ENCODE data around the gene C10orf143. TPM values are rescaled to one million over a fixed set of nuclear protein-coding genes. Genes with fewer than 3 reads are reported as not detected.

C10orf143 gene
- total RNA-seq, 2 experiments from 2014 or later: 5.5 to 5.8 TPM

GRCh38 chr10:130046591-130046990, 64.0 kb downstream of the C10orf143 start:
- H3K27ac Mint-ChIP-seq: no peak overlapping the region
- H3K27me3 Mint-ChIP-seq: peaks cover 3% of the 10 kb centered on the region
- ChIA-PET POLR2A (no interaction called here), CTCF (no interaction called here)
- no peak for DNase-seq
- no peaks in the 10 kb centered on the region for H3K9me3 Mint-ChIP-seq
- no peak overlapping the region for H3K4me3 Mint-ChIP-seq
- no peaks in the 10 kb centered on the region for H3K36me3 Mint-ChIP-seq (ENCODE audit: low read depth)
- H3K4me1 Mint-ChIP-seq: no peaks in the 10 kb centered on the region

DNA sequence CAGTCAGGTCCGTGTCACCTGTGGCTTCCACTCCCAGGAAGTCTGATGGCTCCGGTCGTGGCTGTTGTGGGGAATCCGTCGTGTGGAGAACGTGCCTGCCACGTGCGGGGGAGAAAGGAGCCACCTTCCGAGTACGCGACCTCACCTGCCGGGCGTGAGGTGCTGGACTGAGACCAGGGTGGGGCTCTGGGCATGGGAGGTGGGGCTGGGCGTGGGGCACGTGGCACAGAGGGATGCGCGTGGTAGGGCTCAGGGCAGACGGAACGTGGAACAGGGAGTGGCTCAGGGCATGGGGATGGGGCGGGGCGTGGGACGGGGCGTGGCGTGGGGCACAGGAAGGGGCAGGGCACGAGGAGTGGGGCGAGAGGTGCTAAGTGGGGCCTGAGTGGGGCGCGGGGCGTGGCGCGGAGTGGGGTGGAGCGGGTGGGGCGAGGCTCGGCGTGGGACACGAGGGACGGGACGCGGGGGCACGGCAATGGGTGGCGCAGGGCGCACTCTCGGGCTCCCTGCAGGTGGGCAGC, 64.8 kb downstream of the C10orf143 start:
- Mint-ChIP-seq H3K9me3 (no peaks in the 10 kb centered on the region), H3K27ac (no peak overlapping the region), H3K27me3 (peaks cover 3% of the 10 kb centered on the region), H3K4me3 (no peak overlapping the region), H3K36me3 (ENCODE audit: low read depth) (no peaks in the 10 kb centered on the region), H3K4me1 (no peaks in the 10 kb centered on the region)
- ChIA-PET CTCF (no interaction called here), POLR2A (no interaction called here)
- no peak for DNase-seq

- no peak for DNase-seq
- H3K4me3 Mint-ChIP-seq: no peak overlapping the region
- H3K27me3 Mint-ChIP-seq: peaks cover 3% of the 10 kb centered on the region
- H3K4me1 Mint-ChIP-seq: no peaks in the 10 kb centered on the region
- no peaks in the 10 kb centered on the region for H3K9me3 Mint-ChIP-seq
- ChIA-PET POLR2A (no interaction called here), CTCF (interaction anchor here (1.2 kb wide), 1 partner anchor 8 kb away, joined by 3 read pairs; no protein-coding TSS in a partner anchor)
- no peaks in the 10 kb centered on the region for H3K36me3 Mint-ChIP-seq (ENCODE audit: low read depth)
- no peak overlapping the region for H3K27ac Mint-ChIP-seq
Observed at GRCh38 chr10:130045091-130045652, 65.5 kb downstream of the C10orf143 start.

GRCh38 chr10:130044067-130045061, 66.3 kb downstream of the C10orf143 start:
- CTCF ChIA-PET: interaction anchor here (1.2 kb wide), 1 partner anchor 9 kb away, joined by 3 read pairs; no protein-coding TSS in a partner anchor

DNA sequence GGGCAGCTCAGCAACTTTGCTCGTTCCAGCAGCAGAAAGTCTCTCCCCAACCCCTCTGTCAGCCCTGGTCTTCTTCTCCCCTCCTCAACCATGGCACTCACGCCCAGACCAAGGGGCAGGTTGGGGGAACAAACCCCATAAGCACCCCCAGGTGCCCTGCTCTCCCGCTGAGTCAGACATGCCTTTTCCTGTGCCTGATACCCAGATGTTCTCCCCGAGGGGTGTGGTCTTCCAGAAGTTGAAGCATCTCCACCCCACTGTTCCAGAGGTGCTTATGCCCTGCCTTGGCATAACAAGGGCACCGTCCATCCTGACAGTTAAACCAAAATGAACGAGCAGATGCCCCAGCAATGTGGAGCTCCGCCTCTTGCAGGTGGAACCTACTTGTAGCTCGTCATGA, 67.1 kb downstream of the C10orf143 start:
- Mint-ChIP-seq H3K4me1 (no peaks in the 10 kb centered on the region), H3K27me3 (peaks cover 3% of the 10 kb centered on the region), H3K9me3 (no peaks in the 10 kb centered on the region), H3K36me3 (ENCODE audit: low read depth) (no peaks in the 10 kb centered on the region), H3K27ac (no peak overlapping the region), H3K4me3 (no peak overlapping the region)
- DNase-seq: no peak
- POLR2A ChIA-PET: no interaction called here
- CTCF ChIA-PET: no interaction called here

More at GRCh38 chr10:130044067-130045061, 66.3 kb downstream of the C10orf143 start:
- H3K36me3 Mint-ChIP-seq (ENCODE audit: low read depth): no peaks in the 10 kb centered on the region
- H3K4me3 Mint-ChIP-seq: no peak overlapping the region
- H3K9me3 Mint-ChIP-seq: no peaks in the 10 kb centered on the region
- no peaks in the 10 kb centered on the region for H3K4me1 Mint-ChIP-seq
- POLR2A ChIA-PET: no interaction called here
- no peak overlapping the region for H3K27ac Mint-ChIP-seq
- DNase-seq: no peak
- H3K27me3 Mint-ChIP-seq: peaks cover 3% of the 10 kb centered on the region

GRCh38 chr10:130042381-130042780, 68.2 kb downstream of the C10orf143 start:
- Mint-ChIP-seq H3K4me1 (no peaks in the 10 kb centered on the region), H3K9me3 (no peaks in the 10 kb centered on the region), H3K36me3 (ENCODE audit: low read depth) (no peaks in the 10 kb centered on the region), H3K27me3 (peaks cover 3% of the 10 kb centered on the region), H3K4me3 (no peak overlapping the region), H3K27ac (no peak overlapping the region)
- no peak for DNase-seq
- ChIA-PET POLR2A (no interaction called here), CTCF (no interaction called here)

GRCh38 chr10:130041451-130042371, 68.9 kb downstream of the C10orf143 start:
- no peak overlapping the region for H3K27ac Mint-ChIP-seq
- no peaks in the 10 kb centered on the region for H3K9me3 Mint-ChIP-seq
- H3K36me3 Mint-ChIP-seq (ENCODE audit: low read depth): no peaks in the 10 kb centered on the region
- no peak for DNase-seq
- H3K4me1 Mint-ChIP-seq: no peaks in the 10 kb centered on the region
- POLR2A ChIA-PET: no interaction called here
- H3K27me3 Mint-ChIP-seq: peaks cover 3% of the 10 kb centered on the region
- H3K4me3 Mint-ChIP-seq: no peak overlapping the region
- CTCF ChIA-PET: no interaction called here

DNA sequence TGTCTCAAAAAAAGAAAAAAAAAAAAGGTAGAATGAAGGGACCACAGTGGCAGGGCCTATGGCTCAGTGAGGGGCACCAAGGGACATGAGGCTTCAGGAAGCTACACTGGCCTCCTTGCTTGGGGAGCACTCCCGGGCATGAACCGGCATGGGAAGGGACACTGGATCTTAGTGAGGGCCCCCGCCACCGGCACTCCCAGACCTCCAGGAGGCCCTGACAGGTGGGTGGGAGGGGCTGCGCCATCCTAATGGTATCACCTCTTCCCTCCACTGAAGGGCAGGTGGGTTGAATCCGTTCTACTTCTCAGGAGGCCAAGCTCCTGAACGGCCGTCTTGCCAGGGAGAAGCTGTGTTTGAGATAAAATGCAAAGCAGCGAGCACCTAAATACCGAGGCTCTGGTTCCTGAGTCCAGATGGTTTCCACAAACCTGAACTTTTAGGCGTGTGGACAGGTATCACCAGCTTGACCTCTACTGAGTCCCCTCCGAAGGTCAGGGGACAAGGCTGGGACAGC, 69.8 kb downstream of the C10orf143 start:
- POLR2A ChIA-PET: interaction anchor here (0.6 kb wide), 1 partner anchor 9 kb away, joined by 6 read pairs; no protein-coding TSS in a partner anchor
- CTCF ChIA-PET: no interaction called here
- DNase-seq: no peak
- Mint-ChIP-seq H3K9me3 (no peaks in the 10 kb centered on the region), H3K27ac (no peak overlapping the region), H3K4me3 (no peak overlapping the region), H3K27me3 (peaks cover 3% of the 10 kb centered on the region), H3K4me1 (no peaks in the 10 kb centered on the region), H3K36me3 (ENCODE audit: low read depth) (no peaks in the 10 kb centered on the region)

DNA sequence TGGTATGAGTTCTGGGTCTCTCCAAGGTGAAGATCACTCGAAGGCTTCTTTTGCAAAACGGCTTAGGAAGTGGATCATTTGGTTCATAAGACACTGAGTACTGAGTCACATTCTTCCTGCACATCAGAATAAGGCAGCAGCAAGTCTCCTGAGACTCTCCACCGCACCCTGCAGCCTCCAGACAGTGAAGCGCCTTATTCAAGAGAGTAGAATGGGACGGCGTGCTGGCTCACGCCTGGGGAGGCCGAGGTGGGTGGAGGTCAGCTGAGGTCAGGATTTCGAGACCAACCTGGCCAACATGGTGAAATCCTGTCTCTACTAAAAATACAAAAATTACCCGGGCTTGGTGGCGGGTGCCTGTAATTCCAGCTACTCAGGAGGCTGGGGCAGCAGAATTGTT, 70.3 kb downstream of the C10orf143 start:
- H3K9me3 Mint-ChIP-seq: no peaks in the 10 kb centered on the region
- ChIA-PET POLR2A (no interaction called here), CTCF (no interaction called here)
- no peaks in the 10 kb centered on the region for H3K36me3 Mint-ChIP-seq (ENCODE audit: low read depth)
- no peak for DNase-seq
- no peak overlapping the region for H3K4me3 Mint-ChIP-seq
- no peak overlapping the region for H3K27ac Mint-ChIP-seq
- peaks cover 3% of the 10 kb centered on the region for H3K27me3 Mint-ChIP-seq
- H3K4me1 Mint-ChIP-seq: no peaks in the 10 kb centered on the region

- POLR2A ChIA-PET: no interaction called here
- Mint-ChIP-seq H3K4me3 (no peak overlapping the region), H3K36me3 (ENCODE audit: low read depth) (no peaks in the 10 kb centered on the region), H3K27me3 (peaks cover 7% of the 10 kb centered on the region), H3K4me1 (no peaks in the 10 kb centered on the region), H3K9me3 (no peaks in the 10 kb centered on the region), H3K27ac (no peak overlapping the region)
- DNase-seq: no peak
- CTCF ChIA-PET: no interaction called here
Observed at GRCh38 chr10:130039141-130039540, 71.5 kb downstream of the C10orf143 start.

DNA sequence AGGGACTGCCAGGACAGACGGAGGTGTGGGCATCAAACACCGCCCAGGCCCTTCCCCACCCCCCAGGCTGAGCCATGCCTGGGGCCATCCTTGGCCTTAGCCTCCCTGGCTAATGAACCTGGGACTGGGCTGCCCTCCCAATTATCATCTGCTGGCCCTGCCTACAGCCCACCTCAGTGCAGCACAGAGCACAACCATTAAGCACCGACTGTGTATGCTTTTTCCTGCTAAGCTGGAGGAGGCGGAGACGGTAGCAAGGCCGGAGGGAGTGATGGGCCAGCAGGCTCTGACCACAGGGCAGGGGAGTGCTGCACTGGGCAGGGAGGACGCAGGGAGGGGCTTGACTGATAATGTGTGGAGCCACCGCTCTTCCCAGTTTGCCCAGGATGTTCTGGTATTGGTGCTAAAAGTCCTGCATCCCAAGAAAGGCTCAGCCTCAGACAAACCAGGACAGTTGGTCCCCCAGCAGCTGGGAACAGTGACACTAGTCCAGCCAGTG, 72.0 kb downstream of the C10orf143 start:
- H3K36me3 Mint-ChIP-seq (ENCODE audit: low read depth): no peaks in the 10 kb centered on the region
- no peak for DNase-seq
- no peak overlapping the region for H3K4me3 Mint-ChIP-seq
- no peaks in the 10 kb centered on the region for H3K4me1 Mint-ChIP-seq
- no peak overlapping the region for H3K27ac Mint-ChIP-seq
- POLR2A ChIA-PET: no interaction called here
- peaks cover 7% of the 10 kb centered on the region for H3K27me3 Mint-ChIP-seq
- CTCF ChIA-PET: no interaction called here
- H3K9me3 Mint-ChIP-seq: no peaks in the 10 kb centered on the region

DNA sequence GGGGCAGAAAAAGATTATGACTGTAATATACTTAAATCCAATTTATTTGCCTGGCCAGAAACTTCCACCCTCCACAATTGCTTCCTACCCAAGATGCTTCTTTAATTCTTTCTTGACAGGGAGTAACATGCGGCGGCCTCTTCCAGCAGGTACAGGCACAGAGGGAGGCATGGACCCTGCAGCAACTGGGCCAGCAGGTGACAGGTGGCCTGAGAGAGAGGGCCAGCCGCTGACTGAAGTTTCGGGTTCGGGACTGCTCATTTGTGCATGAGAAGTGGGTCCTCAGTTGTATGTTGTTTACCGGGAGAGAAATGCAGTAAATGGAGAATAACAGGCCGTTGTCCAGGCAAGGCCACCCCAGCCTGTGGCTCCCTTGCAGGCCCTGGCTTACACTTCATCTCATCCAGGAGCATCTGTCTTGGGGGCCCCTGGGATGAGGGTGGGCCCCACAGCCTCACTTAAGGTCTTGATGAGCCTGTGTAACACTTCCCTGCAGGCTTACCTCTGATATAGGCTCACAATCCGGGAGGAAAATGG, 72.5 kb downstream of the C10orf143 start:
- CTCF ChIA-PET: no interaction called here
- peaks cover 7% of the 10 kb centered on the region for H3K27me3 Mint-ChIP-seq
- H3K9me3 Mint-ChIP-seq: no peaks in the 10 kb centered on the region
- no peaks in the 10 kb centered on the region for H3K36me3 Mint-ChIP-seq (ENCODE audit: low read depth)
- no peak overlapping the region for H3K27ac Mint-ChIP-seq
- H3K4me1 Mint-ChIP-seq: no peaks in the 10 kb centered on the region
- no peak for DNase-seq
- POLR2A ChIA-PET: no interaction called here
- H3K4me3 Mint-ChIP-seq: no peak overlapping the region

Data from activated CD4-positive, alpha-beta T cell treated with anti-CD3 and anti-CD28 coated beads, Interleukin-2, amount 10 ng/mL, durations not matched to agents 7 days and 5 days (primary cell).